HG03196 (cell line): ENCODE data around the gene MTOR.
"Not testable (repeated sequence)": the region's sequence is repeated elsewhere in the genome, so short reads cannot be mapped to it uniquely, and the experiment has no call there.

Source experiments
- ATAC-seq: cut with Tn5 transposase; IDR thresholded peaks from one replicate; pipeline ENCODE4 v1.9.1; 2021; ENCODE audit not compliant: unreplicated experiment

MTOR gene

GRCh38 chr1:11187000-11187399, 75.4 kb downstream of the MTOR start:
- no peak for ATAC-seq

DNA sequence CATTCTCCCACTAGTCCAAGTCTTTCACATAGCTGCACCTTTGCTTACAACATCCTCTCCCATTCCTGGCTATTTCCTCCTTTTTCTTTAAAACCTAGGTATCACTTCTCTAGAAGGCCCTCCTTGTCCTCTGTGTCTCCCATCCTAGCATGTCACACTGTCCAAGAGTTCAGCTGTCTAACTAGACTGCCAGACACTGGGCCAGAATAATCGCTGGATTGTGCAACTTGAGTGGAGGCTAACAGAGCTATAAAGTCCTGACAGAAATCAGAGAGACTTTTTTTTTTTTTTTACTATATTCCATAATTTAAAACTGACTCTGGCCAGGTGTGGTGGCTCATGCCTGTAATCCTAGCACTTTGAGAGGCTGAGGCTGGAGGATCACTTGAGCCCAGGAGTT, 77.4 kb downstream of the MTOR start:
- ATAC-seq: no peak

DNA sequence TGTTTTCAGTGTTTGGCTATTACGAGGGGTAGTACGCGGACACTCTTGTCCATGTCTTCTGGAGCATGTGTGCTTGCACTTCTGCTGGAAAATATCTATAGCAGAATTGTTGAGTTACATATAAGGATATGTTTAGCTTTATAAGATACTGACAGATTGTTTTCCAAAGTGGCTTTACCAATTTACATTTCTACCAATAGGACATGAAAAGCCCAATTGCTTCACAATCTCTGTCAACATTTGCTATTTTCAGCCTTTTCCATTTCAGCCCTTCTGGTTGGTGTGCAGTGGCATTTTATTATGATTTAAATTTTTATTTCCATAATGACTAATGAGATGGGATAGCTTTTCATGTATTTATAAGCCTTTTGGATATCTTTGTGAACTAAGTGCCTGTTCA, 79.5 kb downstream of the MTOR start:
- ATAC-seq: no peak

DNA sequence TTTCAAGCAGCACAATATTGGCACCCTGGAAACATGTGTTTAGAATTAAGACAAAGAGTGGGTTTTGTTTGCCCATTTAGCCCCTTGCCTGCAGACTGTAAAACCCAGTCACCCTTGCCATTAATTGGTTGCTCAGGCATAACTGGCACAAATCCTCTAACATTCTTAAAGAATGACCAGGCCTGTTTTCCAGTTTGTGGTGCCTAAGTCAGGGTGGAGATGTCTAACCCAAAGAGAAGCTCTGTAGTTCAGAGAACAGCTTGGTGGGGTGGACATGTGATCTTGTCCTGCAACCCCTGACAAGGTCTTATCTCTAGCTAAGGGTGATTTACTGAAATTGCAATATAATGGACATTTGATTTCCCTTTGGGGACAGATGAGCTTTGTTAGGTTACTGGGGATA, 82.0 kb downstream of the MTOR start:
- ATAC-seq: no peak

GRCh38 chr1:11179749-11180148, 82.6 kb downstream of the MTOR start:
- ATAC-seq: not testable (repeated sequence)

DNA sequence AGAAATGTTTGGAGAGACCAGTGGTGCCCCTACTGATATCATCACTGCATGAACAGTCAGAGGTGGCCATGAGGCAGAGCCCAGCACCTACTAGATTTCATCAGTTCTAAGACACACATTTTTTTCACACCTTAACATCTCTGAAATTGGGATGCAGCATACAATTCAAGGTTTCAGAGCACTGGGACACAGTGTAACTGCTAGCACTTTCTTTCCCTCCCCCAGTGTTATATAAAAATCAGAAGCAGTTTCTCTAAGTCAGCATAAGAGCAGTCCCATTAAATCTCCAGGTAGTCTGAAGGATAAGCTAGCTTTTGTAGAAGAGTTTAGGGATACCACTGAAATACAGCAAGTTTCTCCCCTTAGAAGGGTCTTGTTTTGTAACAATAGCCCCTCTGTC, 83.2 kb downstream of the MTOR start:
- no peak for ATAC-seq

GRCh38 chr1:11178021-11179015, 84.0 kb downstream of the MTOR start:
- no peak for ATAC-seq

- no peak for ATAC-seq
Observed at GRCh38 chr1:11176081-11176706, 86.2 kb downstream of the MTOR start.

GRCh38 chr1:11175461-11175860, 86.9 kb downstream of the MTOR start:
- ATAC-seq: no peak

- no peak for ATAC-seq
Observed at GRCh38 chr1:11174261-11174942, 87.9 kb downstream of the MTOR start.

DNA sequence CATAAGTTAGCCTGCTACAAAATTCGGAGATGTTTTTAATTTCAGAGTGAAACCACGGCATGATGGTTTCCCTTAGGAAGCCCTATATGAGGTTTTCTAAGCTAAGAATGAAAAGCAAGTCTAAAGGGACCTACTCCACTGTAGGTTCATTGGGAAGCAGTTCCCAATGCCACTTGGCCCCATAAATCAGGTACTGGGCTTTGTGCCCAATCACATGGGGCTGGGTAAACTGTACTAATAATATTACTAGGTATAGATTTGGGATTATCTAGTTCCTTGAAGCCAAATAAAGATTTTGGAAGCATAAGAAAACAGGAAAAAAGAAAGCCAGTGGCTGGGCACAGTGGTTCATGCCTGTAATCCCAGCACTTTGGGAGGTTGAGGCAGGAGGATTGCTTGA, 92.2 kb downstream of the MTOR start:
- no peak for ATAC-seq

DNA sequence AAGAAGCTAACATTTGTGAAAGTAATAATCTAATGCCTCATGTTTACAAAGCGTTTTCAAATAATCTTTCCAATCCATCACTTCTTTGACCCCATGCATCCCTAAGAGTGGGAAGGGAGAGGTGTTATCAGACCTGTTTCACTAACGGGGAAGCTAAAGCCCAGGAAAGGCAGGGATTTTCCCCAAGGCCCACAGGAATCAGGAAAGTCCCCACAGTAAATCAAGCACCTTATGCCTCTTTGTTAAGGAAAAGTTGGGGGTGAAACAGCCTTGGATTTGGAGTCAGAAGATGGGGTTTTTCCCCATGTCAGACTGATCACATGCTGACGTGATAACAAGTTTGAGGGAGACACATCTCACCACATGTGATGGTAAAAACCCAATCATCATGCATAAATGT, 93.1 kb downstream of the MTOR start:
- ATAC-seq: no peak

GRCh38 chr1:11168731-11169130, 93.6 kb downstream of the MTOR start:
- ATAC-seq: no peak

DNA sequence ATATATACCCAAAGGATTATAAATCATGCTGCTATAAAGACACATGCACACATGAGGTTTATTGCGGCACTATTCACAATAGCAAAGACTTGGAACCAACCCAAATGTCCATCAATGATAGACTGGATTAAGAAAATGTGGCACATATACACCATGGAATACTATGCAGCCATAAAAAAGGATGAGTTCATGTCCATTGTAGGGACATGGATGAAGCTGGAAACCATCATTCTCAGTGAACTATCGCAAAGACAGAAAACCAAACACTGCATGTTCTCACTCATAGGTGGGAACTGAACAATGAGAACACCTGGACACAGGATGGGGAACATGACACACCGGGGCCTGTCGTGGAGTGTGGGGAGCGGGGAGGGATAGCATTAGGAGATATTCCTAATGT, 95.6 kb downstream of the MTOR start:
- not testable (repeated sequence) for ATAC-seq

GRCh38 chr1:11162752-11163151, 99.6 kb downstream of the MTOR start:
- ATAC-seq: not testable (repeated sequence)

DNA sequence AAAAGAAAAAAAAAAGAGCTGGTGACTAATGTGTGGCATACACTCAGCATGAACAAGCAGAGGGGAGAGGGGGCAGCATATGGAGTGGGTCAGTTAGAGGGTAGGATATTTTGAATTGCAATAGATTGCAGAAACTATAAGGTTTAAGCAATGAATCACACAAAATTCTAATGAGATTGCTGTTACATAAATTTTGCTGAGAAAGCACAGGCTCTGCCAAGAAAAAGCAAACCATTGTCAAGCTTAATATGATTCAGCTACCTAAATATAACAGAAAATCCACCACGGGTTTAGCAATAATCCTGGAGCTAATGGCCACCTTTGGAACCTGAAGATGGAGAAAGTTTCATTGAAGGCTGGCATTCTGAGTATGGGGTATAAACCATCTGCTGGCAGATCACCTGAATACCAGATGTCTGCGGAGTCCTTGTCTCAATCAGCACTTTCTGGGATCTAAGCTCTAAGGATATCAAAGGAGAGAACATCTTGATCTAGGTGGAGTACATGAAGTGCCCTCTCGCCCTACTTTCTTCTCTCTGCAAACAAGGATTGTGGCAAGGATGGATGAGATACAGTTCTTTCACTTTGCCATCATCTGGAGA, 103.5 kb downstream of the MTOR start:
- no peak for ATAC-seq

DNA sequence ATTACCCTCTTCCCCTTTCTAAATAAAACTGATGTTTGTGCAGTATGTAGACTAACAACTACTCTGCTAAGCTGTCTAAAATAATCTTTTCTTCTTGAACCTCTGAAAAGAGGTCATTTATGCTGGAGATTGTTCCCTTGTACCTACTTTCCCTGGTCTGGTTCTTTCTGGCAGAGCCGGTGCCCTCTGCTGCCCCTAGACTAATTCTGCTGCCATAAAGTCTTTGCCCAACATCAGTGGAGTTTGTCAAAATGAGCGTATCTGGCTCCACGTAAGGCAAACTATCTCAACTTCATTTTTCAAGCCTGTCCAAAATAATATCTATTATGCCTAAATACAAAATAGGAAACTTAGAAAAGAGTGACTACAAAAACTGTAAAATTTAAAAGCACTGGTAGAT, 104.1 kb downstream of the MTOR start:
- ATAC-seq: no peak

- no peak for ATAC-seq
Observed at GRCh38 chr1:11157867-11158266, 104.5 kb downstream of the MTOR start.

DNA sequence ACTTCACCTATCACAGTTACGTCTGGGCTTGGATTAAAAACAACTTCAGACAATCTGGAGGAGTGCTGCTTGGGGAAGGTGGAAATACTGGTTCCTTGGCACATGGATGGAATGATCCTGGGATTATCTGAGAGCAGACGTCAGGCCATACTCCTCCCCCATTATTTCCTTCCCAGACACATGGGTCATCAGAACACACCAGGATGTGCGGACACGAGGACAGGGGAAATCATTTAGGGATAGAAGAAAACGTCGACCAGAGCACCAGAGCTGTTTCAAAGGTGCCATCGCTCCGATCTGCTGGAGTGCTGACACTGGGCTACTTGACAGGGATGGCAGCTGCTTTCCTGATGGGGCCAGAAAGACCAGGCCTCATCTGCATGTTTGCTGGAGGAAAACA, 105.0 kb downstream of the MTOR start:
- ATAC-seq: no peak

GRCh38 chr1:11156963-11157362, 105.4 kb downstream of the MTOR start:
- no peak for ATAC-seq

DNA sequence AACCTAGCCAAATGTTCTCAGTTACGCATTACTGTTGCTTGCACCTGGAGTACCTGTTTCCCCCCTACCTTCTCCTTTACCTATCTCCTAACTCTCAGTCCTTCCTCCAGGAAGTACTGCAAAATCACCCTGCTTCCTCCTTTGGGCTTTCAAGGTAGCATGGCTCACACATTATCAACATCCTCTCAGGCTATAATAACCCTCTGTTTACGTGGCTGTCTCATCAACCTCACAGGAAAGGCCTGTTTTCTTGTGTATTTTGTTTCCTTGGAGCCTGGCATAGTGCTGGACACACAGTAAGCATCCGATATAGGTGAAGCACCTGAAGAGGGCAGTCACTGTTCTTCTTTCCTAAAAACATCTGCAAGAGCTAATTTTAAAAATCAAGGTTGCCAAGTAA, 105.9 kb downstream of the MTOR start:
- ATAC-seq: no peak
